ENCODE results near the gene NHS.

DNA sequence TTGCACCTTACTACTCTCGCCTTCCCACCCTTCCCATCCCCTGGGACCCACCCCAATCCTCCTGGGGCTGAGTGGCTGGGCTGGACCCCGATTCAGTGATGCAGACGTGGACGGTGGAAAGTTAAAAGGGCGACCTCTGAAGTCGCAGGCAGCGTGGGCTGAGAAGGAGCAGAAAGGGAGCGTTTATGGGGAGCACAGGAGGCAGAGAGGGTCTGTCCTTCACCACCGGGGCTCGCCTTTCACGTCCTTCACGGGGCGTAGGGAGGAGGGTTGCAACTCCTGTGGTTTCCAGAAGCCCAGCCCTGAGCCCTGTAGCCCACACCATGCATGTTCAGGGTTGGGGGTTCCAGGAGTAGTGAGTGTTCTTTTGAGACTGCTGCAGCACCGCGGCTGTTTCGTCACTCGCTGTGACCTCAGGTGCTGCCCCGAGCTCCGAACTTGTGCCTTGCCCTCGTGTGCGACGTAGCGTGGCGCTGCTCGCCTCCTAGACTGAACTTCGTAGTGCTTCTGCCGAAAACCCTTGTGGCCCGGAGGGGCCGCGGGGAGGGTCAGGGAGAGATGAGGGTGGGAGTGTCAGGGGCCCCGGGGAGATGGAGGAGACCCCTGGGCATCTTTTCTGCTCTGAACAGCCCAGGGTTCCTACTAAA is 1.6 kb downstream of the NHS start:
- TF ChIP-seq EZH2 (IDR thresholded peaks at IDR 0.05), result no peak
- TF ChIP-seq CTCF (IDR thresholded peaks at IDR 0.05), result no peak

Measured in neural progenitor cell (in vitro differentiated cells).